Measurements from ENCODE around the gene CLEC20A.

CLEC20A gene

DNA sequence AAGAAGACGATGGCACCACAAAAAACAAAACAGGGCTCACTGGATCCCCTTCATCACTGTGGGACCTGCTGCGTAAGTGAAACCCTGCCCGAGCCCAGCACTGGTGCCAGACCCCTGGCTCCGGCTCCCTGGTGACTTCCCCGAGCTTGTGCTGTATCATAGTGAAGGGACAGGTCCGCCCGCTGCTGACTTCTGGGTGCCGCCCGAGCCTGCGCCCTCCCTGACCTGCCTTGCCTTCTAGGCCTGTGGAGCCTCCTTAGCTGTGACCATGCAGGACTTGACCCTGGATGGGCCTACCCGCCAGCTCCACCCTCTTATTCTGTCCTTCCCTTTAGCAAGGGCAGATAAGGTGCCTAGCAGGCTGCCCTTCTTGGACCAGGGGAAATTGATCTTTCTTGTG, 24.0 kb upstream of the CLEC20A start:
- Histone ChIP-seq H3K27ac (no peak overlapping the region), H4K20me1 (ENCODE audit: insufficient read depth) (no peaks in the 10 kb centered on the region), H3K36me3 (ENCODE audit: insufficient read depth) (no peaks in the 10 kb centered on the region), H3K9ac (no peak overlapping the region), H2AFZ (ENCODE audit: low read depth) (no peak overlapping the region), H3K79me2 (ENCODE audit: insufficient read depth, low read depth) (no peaks in the 10 kb centered on the region), H3K27me3 (ENCODE audit: insufficient read depth, low read depth) (no peaks in the 10 kb centered on the region), H3K4me2 (no peak overlapping the region), H3K4me1 (ENCODE audit: low read depth, poor library complexity, severe bottlenecking) (no peaks in the 10 kb centered on the region), H3K4me3 (IDR thresholded peaks at IDR 0.05; ENCODE audit: insufficient read depth, low read depth, low read length) (no peak overlapping the region)
- no peak for TF ChIP-seq CTCF (conservative IDR thresholded peaks at IDR 0.05; ENCODE audit: low read depth, low read length)

DNA sequence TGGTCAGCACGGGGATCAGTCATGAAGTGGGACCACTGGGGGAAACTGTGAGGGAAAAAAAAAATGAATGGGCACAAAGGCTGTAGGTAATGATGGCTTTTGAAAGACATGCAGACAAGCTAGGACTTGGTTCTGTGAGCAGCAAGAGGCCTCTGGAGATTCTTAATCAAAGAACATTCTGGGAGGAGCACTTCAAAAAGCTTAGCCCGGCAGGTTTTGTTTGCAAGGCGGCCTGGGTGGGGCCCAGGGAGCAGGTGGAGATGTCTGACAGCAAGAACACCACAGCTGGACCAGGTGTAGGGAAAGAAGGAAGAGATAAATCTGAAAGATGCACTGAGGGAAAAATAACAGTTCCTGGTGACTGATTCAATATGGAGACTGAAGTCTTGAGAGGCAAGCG, 22.1 kb upstream of the CLEC20A start:
- Histone ChIP-seq H3K27me3 (ENCODE audit: insufficient read depth, low read depth) (no peaks in the 10 kb centered on the region), H2AFZ (ENCODE audit: low read depth) (no peak overlapping the region), H3K27ac (no peak overlapping the region), H3K4me3 (IDR thresholded peaks at IDR 0.05; ENCODE audit: insufficient read depth, low read depth, low read length) (no peak overlapping the region), H3K79me2 (ENCODE audit: insufficient read depth, low read depth) (no peaks in the 10 kb centered on the region), H3K9ac (no peak overlapping the region), H4K20me1 (ENCODE audit: insufficient read depth) (no peaks in the 10 kb centered on the region), H3K36me3 (ENCODE audit: insufficient read depth) (no peaks in the 10 kb centered on the region), H3K4me1 (ENCODE audit: low read depth, poor library complexity, severe bottlenecking) (no peaks in the 10 kb centered on the region), H3K4me2 (no peak overlapping the region)
- no peak for TF ChIP-seq CTCF (conservative IDR thresholded peaks at IDR 0.05; ENCODE audit: low read depth, low read length)

DNA sequence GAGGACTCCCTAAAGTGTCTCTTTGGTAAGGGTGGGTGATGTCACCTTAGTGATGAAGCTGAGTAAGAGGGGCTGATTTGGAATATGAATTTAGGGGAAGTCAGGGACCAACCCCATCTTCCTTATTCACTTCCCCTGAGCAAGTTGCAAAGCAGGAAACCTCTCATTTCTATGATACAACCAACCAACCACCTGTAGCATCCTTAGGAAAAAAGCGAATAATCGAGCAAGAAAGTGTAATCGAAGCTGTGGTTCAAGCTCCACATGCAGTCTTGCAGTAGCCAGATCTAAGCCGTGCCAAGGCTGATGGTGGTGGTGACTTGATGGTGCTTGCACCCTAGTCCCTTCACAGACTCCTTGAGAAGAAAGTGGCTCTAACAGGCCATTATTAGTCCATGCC, 19.3 kb upstream of the CLEC20A start:
- no peak overlapping the region for H3K27ac ChIP-seq
- H3K4me1 ChIP-seq (ENCODE audit: low read depth, poor library complexity, severe bottlenecking) = no peaks in the 10 kb centered on the region
- H3K27me3 ChIP-seq (ENCODE audit: insufficient read depth, low read depth) = no peaks in the 10 kb centered on the region
- H2AFZ ChIP-seq (ENCODE audit: low read depth) = no peak overlapping the region
- H3K4me3 ChIP-seq (IDR thresholded peaks at IDR 0.05; ENCODE audit: insufficient read depth, low read depth, low read length) = no peak overlapping the region
- TF ChIP-seq CTCF (conservative IDR thresholded peaks at IDR 0.05; ENCODE audit: low read depth, low read length) = no peak
- no peak overlapping the region for H3K9ac ChIP-seq
- H3K4me2 ChIP-seq = no peak overlapping the region
- H3K36me3 ChIP-seq (ENCODE audit: insufficient read depth) = no peaks in the 10 kb centered on the region
- no peaks in the 10 kb centered on the region for H4K20me1 ChIP-seq (ENCODE audit: insufficient read depth)
- no peaks in the 10 kb centered on the region for H3K79me2 ChIP-seq (ENCODE audit: insufficient read depth, low read depth)

GRCh38 chr1:178513278-178513983, 16.7 kb upstream of the CLEC20A start:
- Histone ChIP-seq H2AFZ (ENCODE audit: low read depth) (no peak overlapping the region), H3K9ac (no peak overlapping the region), H3K36me3 (ENCODE audit: insufficient read depth) (no peaks in the 10 kb centered on the region), H4K20me1 (ENCODE audit: insufficient read depth) (no peaks in the 10 kb centered on the region), H3K27me3 (ENCODE audit: insufficient read depth, low read depth) (no peaks in the 10 kb centered on the region), H3K27ac (no peak overlapping the region), H3K4me3 (IDR thresholded peaks at IDR 0.05; ENCODE audit: insufficient read depth, low read depth, low read length) (no peak overlapping the region), H3K4me1 (ENCODE audit: low read depth, poor library complexity, severe bottlenecking) (no peaks in the 10 kb centered on the region), H3K79me2 (ENCODE audit: insufficient read depth, low read depth) (no peaks in the 10 kb centered on the region), H3K4me2 (no peak overlapping the region)
- TF ChIP-seq CTCF (conservative IDR thresholded peaks at IDR 0.05; ENCODE audit: low read depth, low read length) = no peak
